SK-N-SH treated with all-trans-retinoic acid at 6 μM for 48 hours (cell line): Measurements from ENCODE around the gene ADAM15.

ENCODE experiments used
- ARNTL ChIP-seq: fragments of 450-650 bp; formaldehyde crosslinking; IDR thresholded peaks from 2 replicates; pipeline ENCODE4 v1.5.0; 2020; ENCODE audit warnings: low read depth, mild to moderate bottlenecking, moderate library complexity, borderline replicate concordance
- CREB5 ChIP-seq: fragments of 250-450 bp; sonication (Bioruptor Pico); IDR thresholded peaks from 2 replicates; pipeline ENCODE4 v1.5.1; 2020; ENCODE audit warnings: low read depth, mild to moderate bottlenecking, moderate library complexity
- ISL1 ChIP-seq: fragments of 250-450 bp; sonication (Bioruptor Pico); IDR thresholded peaks from 2 replicates; pipeline ENCODE4 v2.1.2; 2022; ENCODE audit warnings: mild to moderate bottlenecking, moderate library complexity
- POU6F1 ChIP-seq: fragments of 250-450 bp; sonication (Bioruptor Pico); IDR thresholded peaks from 2 replicates; pipeline ENCODE4 v1.8.0; 2021; ENCODE audit warnings: low read depth, mild to moderate bottlenecking, moderate library complexity, borderline replicate concordance
- SNAI2 ChIP-seq: fragments of 250-450 bp; sonication (Bioruptor Pico); IDR thresholded peaks from 2 replicates; pipeline ENCODE4 v1.5.0; 2020; ENCODE audit warnings: mild to moderate bottlenecking, moderate library complexity
- ZFP3 ChIP-seq: fragments of 250-450 bp; sonication (Bioruptor Pico); IDR thresholded peaks from 2 replicates; pipeline ENCODE4 v1.5.0; 2020; ENCODE audit warnings: mild to moderate bottlenecking, moderate library complexity
- ZFP30 ChIP-seq: fragments of 450-650 bp; formaldehyde crosslinking; IDR thresholded peaks from 2 replicates; pipeline ENCODE4 v1.5.0; 2022; ENCODE audit warnings: mild to moderate bottlenecking, moderate library complexity

- no peak for TF ChIP-seq SNAI2 (CRISPR knock-in tag)
- no peak for TF ChIP-seq POU6F1 (CRISPR knock-in tag)
- TF ChIP-seq ZFP3 (CRISPR knock-in tag): no peak
- no peak for TF ChIP-seq ZFP30 (CRISPR knock-in tag)
- no peak for TF ChIP-seq ISL1 (CRISPR knock-in tag)
- no peak for TF ChIP-seq ARNTL (CRISPR knock-in tag)
- TF ChIP-seq CREB5 (CRISPR knock-in tag): no peak
Measured at GRCh38 chr1:155107309-155108264, 56.5 kb downstream of the ADAM15 start.
